OCI-LY7 (cell line): ENCODE measurements around the gene GFI1. TPM values are rescaled to one million over a fixed set of nuclear protein-coding genes. Genes with fewer than 3 reads are reported as not detected.

Source experiments
- BruUV-seq: library from RNA; stranded (reverse); fragments of 400-500 nt; replicated peaks from 2 replicates; lab custom pipeline; 2021; lab: Mats Ljungman, UMichigan
- CTCF ChIA-PET: fragments of 300-600 bp; sonication (Branson Sonifier 250); formaldehyde crosslinking; loops from one replicate; lab custom pipeline; 2022; ENCODE audit warnings: antibody characterized with exemption; ENCODE audit not compliant: unreplicated experiment; lab: Charles Lee
- POLR2A ChIA-PET: fragments of 300-600 bp; sonication (Branson Sonifier 250); formaldehyde crosslinking; loops from one replicate; lab custom pipeline; 2022; ENCODE audit warnings: antibody characterized with exemption; lab: Charles Lee
- DNase-seq: peaks from one replicate; pipeline ENCODE4 v3.0.0-alpha.2; 2015; ENCODE audit warnings: low spot score
- H2AFZ ChIP-seq: fragments of 200-600 bp; sonication (generic), shearing (Covaris generic); 2 replicates; pipeline ENCODE4 v1.6.1; 2014; ENCODE audit warnings: mild to moderate bottlenecking, antibody characterized with exemption, low read length, moderate library complexity
- H3K27ac ChIP-seq: fragments of 200-600 bp; sonication (generic); 2 replicates; pipeline ENCODE4 v1.5.1; 2014; ENCODE audit warnings: mixed run types, low read depth, mild to moderate bottlenecking, moderate library complexity, low read length, inconsistent platforms; ENCODE audit not compliant: poor library complexity, severe bottlenecking
- H3K36me3 ChIP-seq: fragments of 200-600 bp; sonication (generic); 2 replicates; pipeline ENCODE4 v1.6.1; 2014; ENCODE audit warnings: mild to moderate bottlenecking, antibody characterized with exemption, low read length, moderate library complexity, mixed read lengths; ENCODE audit not compliant: insufficient read depth
- H3K4me1 ChIP-seq: fragments of 200-600 bp; sonication (generic); 2 replicates; pipeline ENCODE4 v1.5.1; 2014; ENCODE audit warnings: mild to moderate bottlenecking, low read length; ENCODE audit not compliant: insufficient read depth, poor library complexity, severe bottlenecking
- H3K4me2 ChIP-seq: fragments of 200-600 bp; sonication (generic); 2 replicates; pipeline ENCODE4 v1.6.1; 2014; ENCODE audit warnings: mild to moderate bottlenecking, low read length
- H3K4me3 ChIP-seq: fragments of 200-600 bp; sonication (generic); 2 replicates; pipeline ENCODE4 v1.5.1; 2014; ENCODE audit warnings: mild to moderate bottlenecking, low read depth, low read length; ENCODE audit not compliant: poor library complexity, severe bottlenecking
- H3K79me2 ChIP-seq: fragments of 200-600 bp; sonication (generic); 2 replicates; pipeline ENCODE4 v1.6.1; 2016; ENCODE audit warnings: low read depth, mild to moderate bottlenecking, low read length, moderate library complexity, mixed read lengths; ENCODE audit not compliant: insufficient read depth
- H3K9me2 ChIP-seq: fragments of 200-600 bp; sonication (generic); 2 replicates; pipeline ENCODE4 v1.6.1; 2016; ENCODE audit warnings: mild to moderate bottlenecking, low read length, mixed read lengths; ENCODE audit not compliant: insufficient read depth
- H3K9me3 ChIP-seq: fragments of 200-600 bp; sonication (generic); 2 replicates; pipeline ENCODE4 v1.6.1; 2014; ENCODE audit warnings: mild to moderate bottlenecking, mixed run types, low read length, mixed read lengths
- H4K20me1 ChIP-seq: fragments of 200-600 bp; sonication (generic); 2 replicates; pipeline ENCODE4 v1.6.1; 2014; ENCODE audit warnings: mild to moderate bottlenecking, antibody characterized with exemption, low read length, moderate library complexity, mixed read lengths; ENCODE audit not compliant: insufficient read depth
- EZH2phosphoT487 ChIP-seq: fragments of 200-600 bp; sonication (generic); IDR thresholded peaks from 2 replicates; pipeline ENCODE4 v1.6.1; 2018; ENCODE audit warnings: low read depth, borderline replicate concordance, mild to moderate bottlenecking, mixed run types, antibody characterized with exemption, low read length, moderate library complexity, mixed read lengths
- intact Hi-C: fragments of 100-400 bp; cut with micrococcal nuclease; formaldehyde crosslinking; loops from one replicate; pipeline ENCODE4 v1.10.0; 2022; ENCODE audit not compliant: unreplicated experiment
- total RNA-seq, 2 experiments: library from RNA; depleted of rRNA in 1 of 2; stranded (reverse); fragments of >200 nt in 1 of 2; shearing (Covaris generic) in 1 of 2; gene quantifications; 2 replicates each; pipeline ENCODE4 v1.2.3, GENCODE V29; 2014 to 2022
- TF ChIP-seq, protein P1 (sequence below): fragments of 200-600 bp; sonication (generic); conservative IDR thresholded peaks from 2 replicates; pipeline ENCODE4 v1.5.1; 2014; ENCODE audit warnings: mild to moderate bottlenecking, antibody characterized with exemption, low read length, moderate library complexity, mixed read lengths

GFI1 gene
- total RNA-seq, 2 experiments from 2014 or later: 0.30 to 0.50 TPM

DNA sequence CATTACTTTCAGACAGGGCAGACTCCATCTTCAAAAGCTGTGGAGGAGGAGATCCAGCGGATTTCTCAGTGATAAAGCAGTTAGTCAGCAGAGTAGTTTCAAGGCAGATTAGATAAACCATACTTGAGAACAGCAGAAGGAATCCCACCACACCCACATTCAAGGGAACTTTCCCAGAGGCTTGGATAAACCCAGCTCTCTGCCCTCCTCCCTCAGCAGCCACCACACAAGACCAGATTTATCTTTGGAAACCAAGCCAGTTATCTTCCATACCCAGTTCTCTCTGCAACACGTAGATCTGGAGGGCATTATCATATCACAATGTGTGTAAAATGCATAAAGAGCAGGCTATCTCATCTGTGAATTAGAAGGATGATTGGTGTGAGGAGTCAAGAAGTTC is 40.2 kb downstream of the GFI1 start:
- H3K27ac ChIP-seq: no peak overlapping the region
- H3K4me2 ChIP-seq: no peak overlapping the region
- CTCF ChIA-PET: no interaction called here
- TF ChIP-seq, protein P1, sequence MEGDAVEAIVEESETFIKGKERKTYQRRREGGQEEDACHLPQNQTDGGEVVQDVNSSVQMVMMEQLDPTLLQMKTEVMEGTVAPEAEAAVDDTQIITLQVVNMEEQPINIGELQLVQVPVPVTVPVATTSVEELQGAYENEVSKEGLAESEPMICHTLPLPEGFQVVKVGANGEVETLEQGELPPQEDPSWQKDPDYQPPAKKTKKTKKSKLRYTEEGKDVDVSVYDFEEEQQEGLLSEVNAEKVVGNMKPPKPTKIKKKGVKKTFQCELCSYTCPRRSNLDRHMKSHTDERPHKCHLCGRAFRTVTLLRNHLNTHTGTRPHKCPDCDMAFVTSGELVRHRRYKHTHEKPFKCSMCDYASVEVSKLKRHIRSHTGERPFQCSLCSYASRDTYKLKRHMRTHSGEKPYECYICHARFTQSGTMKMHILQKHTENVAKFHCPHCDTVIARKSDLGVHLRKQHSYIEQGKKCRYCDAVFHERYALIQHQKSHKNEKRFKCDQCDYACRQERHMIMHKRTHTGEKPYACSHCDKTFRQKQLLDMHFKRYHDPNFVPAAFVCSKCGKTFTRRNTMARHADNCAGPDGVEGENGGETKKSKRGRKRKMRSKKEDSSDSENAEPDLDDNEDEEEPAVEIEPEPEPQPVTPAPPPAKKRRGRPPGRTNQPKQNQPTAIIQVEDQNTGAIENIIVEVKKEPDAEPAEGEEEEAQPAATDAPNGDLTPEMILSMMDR: no peak
- TF ChIP-seq EZH2phosphoT487: no peak
- H3K36me3 ChIP-seq: no peaks in the 10 kb centered on the region
- intact Hi-C loops: no loop called here
- H4K20me1 ChIP-seq: no peaks in the 10 kb centered on the region
- POLR2A ChIA-PET: no interaction called here
- no peaks in the 10 kb centered on the region for H3K9me2 ChIP-seq
- BruUV-seq: no TSS peak
- no peak overlapping the region for H3K4me3 ChIP-seq
- no peaks in the 10 kb centered on the region for H3K79me2 ChIP-seq
- no peaks in the 10 kb centered on the region for H3K9me3 ChIP-seq
- H2AFZ ChIP-seq: no peak overlapping the region
- DNase-seq: no peak
- H3K4me1 ChIP-seq: no peaks in the 10 kb centered on the region

DNA sequence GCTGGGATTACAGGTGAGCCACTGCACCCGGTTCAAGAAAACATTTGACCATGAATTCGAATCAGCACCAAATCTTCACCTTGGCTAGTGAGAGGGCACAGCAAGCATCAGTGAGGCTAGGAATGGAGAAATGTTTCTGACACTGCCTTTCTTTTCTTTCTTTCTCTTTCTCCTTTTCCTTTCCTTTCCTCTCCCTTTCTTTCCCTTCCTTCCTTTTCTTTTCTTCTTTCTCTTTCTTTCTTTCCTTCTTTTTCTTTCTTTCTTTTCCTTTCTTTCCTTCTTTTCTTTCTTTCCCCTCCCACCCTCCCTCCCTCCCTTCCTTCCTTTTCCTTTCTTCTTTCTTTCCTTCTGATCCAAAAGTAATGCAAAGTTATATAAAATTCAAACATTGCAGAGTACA is 40.9 kb downstream of the GFI1 start:
- Histone ChIP-seq H3K27ac (no peak overlapping the region), H2AFZ (no peak overlapping the region), H3K9me3 (no peaks in the 10 kb centered on the region), H3K79me2 (no peaks in the 10 kb centered on the region), H3K4me3 (no peak overlapping the region), H4K20me1 (no peaks in the 10 kb centered on the region), H3K4me2 (no peak overlapping the region), H3K9me2 (no peaks in the 10 kb centered on the region), H3K36me3 (no peaks in the 10 kb centered on the region), H3K4me1 (no peaks in the 10 kb centered on the region)
- POLR2A ChIA-PET: no interaction called here
- TF ChIP-seq EZH2phosphoT487: no peak
- TF ChIP-seq, protein P1: no peak
- CTCF ChIA-PET: no interaction called here
- BruUV-seq: no TSS peak
- intact Hi-C loops: no loop called here
- DNase-seq: no peak

DNA sequence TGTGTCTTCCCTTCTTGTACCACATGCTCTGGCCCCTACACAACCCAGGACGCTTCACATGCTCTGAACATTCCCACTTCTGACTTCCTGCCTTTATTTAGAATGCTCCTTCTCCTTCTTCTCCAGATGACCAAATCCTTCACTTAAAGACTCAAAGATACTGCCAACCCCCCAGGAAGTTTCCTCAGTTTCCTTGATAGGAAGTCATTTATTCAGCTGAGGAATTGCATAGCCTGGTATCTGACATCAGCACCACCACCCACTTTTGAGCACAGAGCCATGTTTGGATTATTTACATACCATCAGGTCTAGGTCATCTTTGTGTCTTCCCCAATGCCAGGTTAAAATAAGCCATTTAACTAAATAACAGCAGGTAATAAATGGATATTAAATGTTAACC is 42.4 kb downstream of the GFI1 start:
- intact Hi-C loops: no loop called here
- no TSS peak for BruUV-seq
- no peaks in the 10 kb centered on the region for H3K9me3 ChIP-seq
- no peaks in the 10 kb centered on the region for H3K9me2 ChIP-seq
- POLR2A ChIA-PET: no interaction called here
- TF ChIP-seq, protein P1: no peak
- no peak for TF ChIP-seq EZH2phosphoT487
- H3K27ac ChIP-seq: no peak overlapping the region
- no peaks in the 10 kb centered on the region for H3K36me3 ChIP-seq
- no peaks in the 10 kb centered on the region for H4K20me1 ChIP-seq
- CTCF ChIA-PET: no interaction called here
- H3K79me2 ChIP-seq: no peaks in the 10 kb centered on the region
- H3K4me2 ChIP-seq: no peak overlapping the region
- DNase-seq: no peak
- H3K4me3 ChIP-seq: no peak overlapping the region
- no peak overlapping the region for H2AFZ ChIP-seq
- no peaks in the 10 kb centered on the region for H3K4me1 ChIP-seq
